CD14-positive monocyte (primary cell): ENCODE measurements around the gene FAM181A. TPM values are rescaled to one million over a fixed set of nuclear protein-coding genes. Genes with fewer than 3 reads are reported as not detected.

Experiments
- DNase-seq, 3 donors: peaks; one replicate each; pipeline ENCODE4 v3.0.0-alpha.2; 2011 to 2022
- H2AFZ ChIP-seq: 2 replicates; pipeline ENCODE4 v1.6.0; 2012; ENCODE audit warnings: mild to moderate bottlenecking, low read depth, low read length, inconsistent platforms; ENCODE audit not compliant: insufficient read depth, poor library complexity, severe bottlenecking
- H3K27ac ChIP-seq, 2 donors: 1 replicate in 1 of 2; 2 replicates in 1 of 2; pipeline ENCODE4 v1.5.1; 2012 to 2013; ENCODE audit warnings: low read length in 2 of 2, control low read depth in 1 of 2, inconsistent platforms in 1 of 2, low read depth in 1 of 2, mild to moderate bottlenecking in 1 of 2
- H3K27me3 ChIP-seq, 2 donors: one replicate each; pipeline versions ENCODE4 v1.6.0 to v1.6.1; 2011 to 2013; ENCODE audit warnings: low read length in 2 of 2; ENCODE audit not compliant: control insufficient read depth in 2 of 2, insufficient read depth in 2 of 2
- H3K36me3 ChIP-seq, 2 donors: replicated peaks in 1 of 2; 1 replicate in 1 of 2; 2 replicates in 1 of 2; pipeline versions ENCODE4 v1.5.1 to v1.6.1; 2012 to 2013; ENCODE audit warnings: low read length in 2 of 2, control low read depth in 1 of 2, inconsistent platforms in 1 of 2, mild to moderate bottlenecking in 1 of 2; ENCODE audit not compliant: insufficient read depth in 2 of 2, control insufficient read depth in 1 of 2
- H3K4me1 ChIP-seq, 2 donors: 1 replicate in 1 of 2; 2 replicates in 1 of 2; pipeline versions ENCODE4 v1.5.1 to v1.6.1; 2012 to 2013; ENCODE audit warnings: low read length in 2 of 2, control low read depth in 1 of 2, inconsistent platforms in 1 of 2, mild to moderate bottlenecking in 1 of 2, moderate library complexity in 1 of 2; ENCODE audit not compliant: insufficient read depth in 2 of 2, control insufficient read depth in 1 of 2
- H3K4me2 ChIP-seq: replicated peaks from 2 replicates; pipeline ENCODE3; 2012; ENCODE audit warnings: low read length, moderate library complexity, mild to moderate bottlenecking; ENCODE audit not compliant: poor library complexity, severe bottlenecking; ENCODE audit errors: extremely low read depth
- H3K4me3 ChIP-seq, 3 experiments: fragments of 200-600 bp in 1 of 3; sonication (generic) in 1 of 3; replicated peaks in 1 of 3; 1 replicate in 2 of 3; 2 replicates in 1 of 3; pipeline ENCODE4 v1.5.1; 2011 to 2013; ENCODE audit warnings: low read length in 3 of 3, mild to moderate bottlenecking in 3 of 3, control low read depth in 2 of 3, low read depth in 2 of 3, inconsistent platforms in 1 of 3, moderate library complexity in 1 of 3
- H3K79me2 ChIP-seq: 2 replicates; pipeline ENCODE4 v1.6.0; 2012; ENCODE audit warnings: mild to moderate bottlenecking, control low read depth, inconsistent platforms, low read length, moderate library complexity; ENCODE audit not compliant: insufficient read depth
- H3K9ac ChIP-seq: 2 replicates; pipeline ENCODE4 v1.6.0; 2017; ENCODE audit warnings: low read length, mild to moderate bottlenecking; ENCODE audit not compliant: insufficient read depth, poor library complexity, severe bottlenecking
- H3K9me3 ChIP-seq, 2 donors: replicated peaks in 1 of 2; 1 replicate in 1 of 2; 2 replicates in 1 of 2; pipeline versions ENCODE4 v1.5.1 to v1.6.1; 2012 to 2013; ENCODE audit warnings: low read length in 2 of 2, control low read depth in 1 of 2; ENCODE audit not compliant: control insufficient read depth in 1 of 2, insufficient read depth in 1 of 2
- H4K20me1 ChIP-seq: 2 replicates; pipeline ENCODE4 v1.6.0; 2012; ENCODE audit warnings: mild to moderate bottlenecking, low read length, control low read depth, moderate library complexity; ENCODE audit not compliant: insufficient read depth
- H3K27ac Mint-ChIP-seq, 7 donors: one replicate each; pipeline ENCODE4 v1.8.0; 2020; ENCODE audit warnings: mild to moderate bottlenecking in 7 of 7, mixed read lengths in 7 of 7, moderate library complexity in 6 of 7, inconsistent platforms in 2 of 7
- H3K27me3 Mint-ChIP-seq, 3 donors: one replicate each; pipeline ENCODE4 v1.8.0; 2021 to 2022; ENCODE audit warnings: low read depth in 3 of 3, mild to moderate bottlenecking in 3 of 3, mixed read lengths in 3 of 3, moderate library complexity in 3 of 3, inconsistent platforms in 1 of 3
- H3K36me3 Mint-ChIP-seq, 2 donors: one replicate each; pipeline ENCODE4 v1.8.0; 2020; ENCODE audit warnings: mixed read lengths in 2 of 2, inconsistent platforms in 1 of 2, mild to moderate bottlenecking in 1 of 2
- H3K4me1 Mint-ChIP-seq: one replicate; pipeline ENCODE4 v1.8.0; 2020; ENCODE audit warnings: mild to moderate bottlenecking, mixed read lengths
- H3K4me3 Mint-ChIP-seq, 2 donors: one replicate each; pipeline ENCODE4 v1.8.0; 2020; ENCODE audit warnings: mild to moderate bottlenecking in 2 of 2, mixed read lengths in 2 of 2, moderate library complexity in 1 of 2
- H3K9me3 Mint-ChIP-seq, 7 donors: one replicate each; pipeline ENCODE4 v1.8.0; 2020 to 2022; ENCODE audit warnings: mixed read lengths in 7 of 7, mild to moderate bottlenecking in 6 of 7, moderate library complexity in 6 of 7, inconsistent platforms in 2 of 7
- CTCF ChIP-seq: fragments of 200-600 bp; IDR thresholded peaks from one replicate; pipeline ENCODE4 v1.8.0; 2022; ENCODE audit warnings: antibody characterized with exemption, mild to moderate bottlenecking
- WGBS: methylation state at CpG from one replicate; pipeline ENCODE4 v1.1.5; 2013; ENCODE audit warnings: missing lambda C conversion rate; ENCODE audit not compliant: insufficient coverage; 5-methylcytosine and 5-hydroxymethylcytosine counted together
- intact Hi-C, 2 donors: fragments of 100-400 bp; cut with micrococcal nuclease; formaldehyde crosslinking; loops; one replicate each; pipeline versions ENCODE4 v1.15.0 to v1.15.1; 2023
- polyA plus RNA-seq, 3 donors: library from polyadenylated mRNA; depleted of rRNA in 1 of 3; unstranded in 2 of 3; stranded (reverse) in 1 of 3; fragments of 300-500 nt in 2 of 3; fragments of >200 nt in 1 of 3; fragmentation: Illumina TruSeq in 2 of 3; gene quantifications; 1 replicate in 2 of 3; 2 replicates in 1 of 3; pipeline ENCODE4 v1.2.3, GENCODE V29; 2012 to 2021

Gene FAM181A
- polyA plus RNA-seq, 3 donors: not detected

GRCh38 chr14:93961620-93962019 lies 34.5 kb downstream of the FAM181A start:
- H2AFZ ChIP-seq: no peak overlapping the region
- Mint-ChIP-seq H3K4me3 (no peak overlapping the region), H3K27ac (peak overlapping the region; percentile 2 to 98 (median 67)), H3K36me3 (peaks cover 5 to 18% of the 10 kb centered on the region in 2 donors), H3K4me1 (peaks cover 81% of the 10 kb centered on the region), H3K9me3 (peaks cover 0 to 2% (median 0%) of the 10 kb centered on the region in 7 donors), H3K27me3 (peaks cover 1 to 11% (median 6%) of the 10 kb centered on the region in 3 donors)
- peak overlapping the region in 1 of 2 donors; percentile 8 for H3K27ac ChIP-seq
- no peak overlapping the region for H3K4me2 ChIP-seq
- no peaks in the 10 kb centered on the region for H3K9me3 ChIP-seq
- no peak for DNase-seq
- H4K20me1 ChIP-seq: no peaks in the 10 kb centered on the region
- WGBS: 82% methylated on average over 7 of the region's 8 CpGs
- no peak overlapping the region for H3K9ac ChIP-seq
- intact Hi-C loops: loop anchor here in 1 of 2 donors (10.0 kb wide), 1 partner anchor 627 kb away; the partner anchor contains the start of gene BTBD7
- no peaks in the 10 kb centered on the region for H3K27me3 ChIP-seq
- TF ChIP-seq CTCF: no peak
- H3K79me2 ChIP-seq: no peaks in the 10 kb centered on the region
- no peak overlapping the region for H3K4me3 ChIP-seq
- peaks cover 58 to 73% of the 10 kb centered on the region in 2 donors for H3K4me1 ChIP-seq
- H3K36me3 ChIP-seq: no peaks in the 10 kb centered on the region

GRCh38 chr14:93962701-93963601 lies 35.8 kb downstream of the FAM181A start:
- peaks cover 82% of the 10 kb centered on the region for H3K4me1 Mint-ChIP-seq
- H3K36me3 ChIP-seq: no peaks in the 10 kb centered on the region
- no peaks in the 10 kb centered on the region for H3K27me3 ChIP-seq
- H3K27ac Mint-ChIP-seq: peak overlapping the region; percentile 82 to 97 (median 94)
- H3K4me3 Mint-ChIP-seq: peak overlapping the region; percentile 51 to 77
- peaks cover 1 to 13% (median 4%) of the 10 kb centered on the region in 3 donors for H3K27me3 Mint-ChIP-seq
- intact Hi-C loops: loop anchor here in 1 of 2 donors (10.0 kb wide), 1 partner anchor 628 kb away; the partner anchor contains the start of gene BTBD7
- peak overlapping the region; percentile 29 for H3K9ac ChIP-seq
- peak overlapping the region; percentile 71 to 90 for H3K27ac ChIP-seq
- H3K9me3 Mint-ChIP-seq: peaks cover 0 to 2% (median 0%) of the 10 kb centered on the region in 7 donors
- H2AFZ ChIP-seq: no peak overlapping the region
- peaks cover 58 to 73% of the 10 kb centered on the region in 2 donors for H3K4me1 ChIP-seq
- WGBS: 13% methylated on average over 7 of the region's 16 CpGs
- peak; percentile 86 to 88 (median 88) for DNase-seq
- peak overlapping the region in 1 of 3 experiments; percentile 29 for H3K4me3 ChIP-seq
- peaks cover 5 to 17% of the 10 kb centered on the region in 2 donors for H3K36me3 Mint-ChIP-seq
- no peaks in the 10 kb centered on the region for H3K79me2 ChIP-seq
- H3K9me3 ChIP-seq: no peaks in the 10 kb centered on the region
- H4K20me1 ChIP-seq: no peaks in the 10 kb centered on the region
- no peak for TF ChIP-seq CTCF
- peak overlapping the region; percentile 39 for H3K4me2 ChIP-seq
